ENCODE results near the gene NT5E.
A peak's percentile ranks its signal among the peaks of the same experiment; 100 is the strongest.

NT5E gene

DNA sequence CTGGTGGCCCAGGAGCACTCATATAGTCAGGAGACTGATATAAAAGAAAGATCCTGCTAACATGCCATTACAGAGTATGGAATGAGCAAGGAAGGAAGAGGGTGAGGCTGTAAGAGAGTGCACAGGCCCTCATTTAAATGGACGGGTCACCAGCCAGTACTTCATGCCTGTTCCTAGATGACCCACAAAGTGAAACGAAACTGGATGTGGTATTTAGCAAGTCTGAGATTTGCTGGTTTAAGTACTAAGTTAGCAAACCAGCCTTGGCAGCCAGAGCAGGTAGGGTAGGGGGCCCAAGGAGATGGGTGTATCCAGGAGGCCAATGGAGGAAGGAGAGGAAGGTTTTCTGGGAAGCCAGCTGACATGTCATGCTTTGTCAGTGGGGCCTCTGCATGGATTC is 15.9 kb downstream of the NT5E start:
- Histone ChIP-seq H3K79me2 (ENCODE audit: low read length) (no peaks in the 10 kb centered on the region), H3K4me1 (ENCODE audit: low read length) (peaks cover 53% of the 10 kb centered on the region), H3K9ac (ENCODE audit: low read length) (no peak overlapping the region), H3K9me2 (replicated peaks; ENCODE audit: insufficient read depth, low read length) (no peaks in the 10 kb centered on the region), H3K27me3 (replicated peaks; ENCODE audit: insufficient read depth, low read length) (no peaks in the 10 kb centered on the region), H3K9me3 (replicated peaks; ENCODE audit: insufficient read depth, low read length) (no peaks in the 10 kb centered on the region), H3K27ac (ENCODE audit: low read length) (no peak overlapping the region), H3K36me3 (replicated peaks; ENCODE audit: insufficient read depth, low read length) (no peaks in the 10 kb centered on the region), H4K20me1 (ENCODE audit: insufficient read depth, low read length) (no peaks in the 10 kb centered on the region), H2AFZ (ENCODE audit: low read length) (no peak overlapping the region), H3F3A (ENCODE audit: insufficient read depth, low read length) (peaks cover 11% of the 10 kb centered on the region), H3K4me2 (ENCODE audit: low read depth, low read length) (peak overlapping the region; percentile 40; the same call in 1 of the 2 replicates), H3K4me3 (ENCODE audit: low read length) (no peak overlapping the region)
- no peak for TF ChIP-seq EZH2 (optimal IDR thresholded peaks at IDR 0.05; ENCODE audit: low read depth, low read length)
- peak; percentile 57 for DNase-seq

DNA sequence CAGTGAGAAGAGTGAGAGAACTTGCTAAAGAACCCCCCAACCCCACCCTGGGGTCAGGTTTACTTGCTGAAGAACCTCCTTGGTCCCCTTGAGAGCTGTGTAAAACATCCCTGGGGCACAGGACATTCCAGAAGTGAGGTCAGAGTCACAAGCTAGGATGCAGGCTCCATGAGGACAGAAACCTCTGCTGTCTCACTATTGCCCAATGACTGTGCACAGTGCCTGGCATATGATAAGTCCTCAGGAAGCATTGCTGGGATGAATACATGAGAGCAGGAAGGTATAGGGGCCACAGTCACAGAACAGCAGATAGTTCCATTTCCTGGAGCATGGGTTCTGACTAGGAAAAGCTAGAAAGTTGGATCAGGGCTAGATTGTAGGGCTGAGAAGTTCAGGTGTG is 18.4 kb downstream of the NT5E start:
- Histone ChIP-seq H2AFZ (ENCODE audit: low read length) (no peak overlapping the region), H3K27ac (ENCODE audit: low read length) (no peak overlapping the region), H3F3A (ENCODE audit: insufficient read depth, low read length) (no peaks in the 10 kb centered on the region), H3K27me3 (replicated peaks; ENCODE audit: insufficient read depth, low read length) (no peaks in the 10 kb centered on the region), H3K9me3 (replicated peaks; ENCODE audit: insufficient read depth, low read length) (no peaks in the 10 kb centered on the region), H3K4me2 (ENCODE audit: low read depth, low read length) (no peak overlapping the region), H4K20me1 (ENCODE audit: insufficient read depth, low read length) (no peaks in the 10 kb centered on the region), H3K4me3 (ENCODE audit: low read length) (no peak overlapping the region), H3K9me2 (replicated peaks; ENCODE audit: insufficient read depth, low read length) (no peaks in the 10 kb centered on the region), H3K79me2 (ENCODE audit: low read length) (no peaks in the 10 kb centered on the region), H3K9ac (ENCODE audit: low read length) (no peak overlapping the region), H3K4me1 (ENCODE audit: low read length) (peaks cover 30% of the 10 kb centered on the region), H3K36me3 (replicated peaks; ENCODE audit: insufficient read depth, low read length) (no peaks in the 10 kb centered on the region)
- TF ChIP-seq, protein P1, sequence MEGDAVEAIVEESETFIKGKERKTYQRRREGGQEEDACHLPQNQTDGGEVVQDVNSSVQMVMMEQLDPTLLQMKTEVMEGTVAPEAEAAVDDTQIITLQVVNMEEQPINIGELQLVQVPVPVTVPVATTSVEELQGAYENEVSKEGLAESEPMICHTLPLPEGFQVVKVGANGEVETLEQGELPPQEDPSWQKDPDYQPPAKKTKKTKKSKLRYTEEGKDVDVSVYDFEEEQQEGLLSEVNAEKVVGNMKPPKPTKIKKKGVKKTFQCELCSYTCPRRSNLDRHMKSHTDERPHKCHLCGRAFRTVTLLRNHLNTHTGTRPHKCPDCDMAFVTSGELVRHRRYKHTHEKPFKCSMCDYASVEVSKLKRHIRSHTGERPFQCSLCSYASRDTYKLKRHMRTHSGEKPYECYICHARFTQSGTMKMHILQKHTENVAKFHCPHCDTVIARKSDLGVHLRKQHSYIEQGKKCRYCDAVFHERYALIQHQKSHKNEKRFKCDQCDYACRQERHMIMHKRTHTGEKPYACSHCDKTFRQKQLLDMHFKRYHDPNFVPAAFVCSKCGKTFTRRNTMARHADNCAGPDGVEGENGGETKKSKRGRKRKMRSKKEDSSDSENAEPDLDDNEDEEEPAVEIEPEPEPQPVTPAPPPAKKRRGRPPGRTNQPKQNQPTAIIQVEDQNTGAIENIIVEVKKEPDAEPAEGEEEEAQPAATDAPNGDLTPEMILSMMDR (IDR thresholded peaks at IDR 0.05; ENCODE audit: low read length), result no peak
- TF ChIP-seq EZH2 (optimal IDR thresholded peaks at IDR 0.05; ENCODE audit: low read depth, low read length) (no peak), EZH2phosphoT487 (IDR thresholded peaks at IDR 0.05; ENCODE audit: low read length) (no peak)
- no peak for DNase-seq

DNA sequence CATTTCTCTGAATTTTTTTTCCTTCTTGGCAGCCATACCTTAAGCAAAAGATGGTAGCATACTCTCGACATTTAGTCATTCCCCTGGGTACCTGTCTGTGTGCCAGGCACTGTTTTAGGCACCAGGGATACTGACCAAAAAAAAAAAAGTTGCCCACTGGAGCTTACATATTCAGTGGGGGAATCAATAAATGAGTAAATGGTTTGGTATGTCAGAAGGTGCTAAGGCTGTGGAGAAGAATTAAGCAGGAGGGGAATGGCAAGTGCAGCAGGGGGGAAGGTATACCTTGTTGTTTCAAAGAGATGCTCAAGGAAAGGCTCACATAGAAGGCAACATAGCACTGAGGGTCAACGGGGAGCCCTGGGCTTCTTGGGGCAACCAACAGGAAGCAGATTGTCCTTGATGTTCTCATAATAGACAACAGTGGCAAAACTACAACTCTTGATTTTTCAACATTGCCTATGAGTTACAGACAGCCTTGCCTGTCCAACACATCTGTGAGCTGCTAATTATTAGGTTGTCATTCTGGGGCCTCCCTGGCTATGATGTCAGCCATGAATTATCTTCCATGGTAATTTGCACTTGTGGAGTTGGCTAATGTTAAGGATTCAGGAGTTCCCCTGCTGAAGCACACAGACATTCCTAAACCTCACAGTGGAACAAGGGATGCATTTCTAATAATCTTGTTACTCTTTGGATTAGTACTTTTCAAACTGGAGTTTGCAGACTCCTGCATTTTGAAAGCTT is 19.6 kb downstream of the NT5E start:
- no peaks in the 10 kb centered on the region for H3K36me3 ChIP-seq (replicated peaks; ENCODE audit: insufficient read depth, low read length)
- no peaks in the 10 kb centered on the region for H4K20me1 ChIP-seq (ENCODE audit: insufficient read depth, low read length)
- H3K27me3 ChIP-seq (replicated peaks; ENCODE audit: insufficient read depth, low read length), result no peaks in the 10 kb centered on the region
- no peak overlapping the region for H3K9ac ChIP-seq (ENCODE audit: low read length)
- no peak overlapping the region for H3K4me3 ChIP-seq (ENCODE audit: low read length)
- H3K4me2 ChIP-seq (ENCODE audit: low read depth, low read length), result no peak overlapping the region
- H3K9me2 ChIP-seq (replicated peaks; ENCODE audit: insufficient read depth, low read length), result no peaks in the 10 kb centered on the region
- TF ChIP-seq, protein P1 (IDR thresholded peaks at IDR 0.05; ENCODE audit: low read length), result no peak
- TF ChIP-seq EZH2phosphoT487 (IDR thresholded peaks at IDR 0.05; ENCODE audit: low read length) (no peak), EZH2 (optimal IDR thresholded peaks at IDR 0.05; ENCODE audit: low read depth, low read length) (no peak)
- no peaks in the 10 kb centered on the region for H3F3A ChIP-seq (ENCODE audit: insufficient read depth, low read length)
- no peak overlapping the region for H2AFZ ChIP-seq (ENCODE audit: low read length)
- H3K9me3 ChIP-seq (replicated peaks; ENCODE audit: insufficient read depth, low read length), result no peaks in the 10 kb centered on the region
- peaks cover 20% of the 10 kb centered on the region for H3K4me1 ChIP-seq (ENCODE audit: low read length)
- no peak for DNase-seq
- no peak overlapping the region for H3K27ac ChIP-seq (ENCODE audit: low read length)
- no peaks in the 10 kb centered on the region for H3K79me2 ChIP-seq (ENCODE audit: low read length)

DNA sequence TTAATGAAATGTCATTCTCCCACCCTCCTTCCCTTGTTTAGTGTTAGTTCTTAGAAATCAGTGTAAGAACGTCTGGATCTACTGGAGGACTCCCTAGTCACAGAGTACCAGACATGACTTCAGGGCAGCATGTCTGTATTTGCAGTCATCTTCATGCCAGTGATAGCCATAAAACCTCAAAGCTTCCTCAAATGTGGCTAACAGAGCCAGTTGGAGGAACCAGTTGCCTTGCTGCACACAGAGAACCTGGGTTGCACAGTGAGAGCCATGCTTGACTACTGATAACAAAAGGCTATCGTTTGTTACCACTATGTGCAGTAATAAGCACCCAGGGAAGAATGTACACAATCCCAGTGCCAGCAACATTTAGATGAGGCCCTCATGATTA is 20.1 kb downstream of the NT5E start:
- no peak overlapping the region for H3K4me3 ChIP-seq (ENCODE audit: low read length)
- H3K9ac ChIP-seq (ENCODE audit: low read length), result no peak overlapping the region
- no peak overlapping the region for H2AFZ ChIP-seq (ENCODE audit: low read length)
- no peaks in the 10 kb centered on the region for H3K9me3 ChIP-seq (replicated peaks; ENCODE audit: insufficient read depth, low read length)
- no peaks in the 10 kb centered on the region for H3K9me2 ChIP-seq (replicated peaks; ENCODE audit: insufficient read depth, low read length)
- TF ChIP-seq EZH2 (optimal IDR thresholded peaks at IDR 0.05; ENCODE audit: low read depth, low read length) (no peak), EZH2phosphoT487 (IDR thresholded peaks at IDR 0.05; ENCODE audit: low read length) (no peak)
- TF ChIP-seq, protein P1 (IDR thresholded peaks at IDR 0.05; ENCODE audit: low read length), result no peak
- no peak overlapping the region for H3K27ac ChIP-seq (ENCODE audit: low read length)
- H3F3A ChIP-seq (ENCODE audit: insufficient read depth, low read length), result no peaks in the 10 kb centered on the region
- no peaks in the 10 kb centered on the region for H3K79me2 ChIP-seq (ENCODE audit: low read length)
- no peak for DNase-seq
- peaks cover 14% of the 10 kb centered on the region for H3K4me1 ChIP-seq (ENCODE audit: low read length)
- no peak overlapping the region for H3K4me2 ChIP-seq (ENCODE audit: low read depth, low read length)
- H3K36me3 ChIP-seq (replicated peaks; ENCODE audit: insufficient read depth, low read length), result no peaks in the 10 kb centered on the region
- no peaks in the 10 kb centered on the region for H4K20me1 ChIP-seq (ENCODE audit: insufficient read depth, low read length)
- no peaks in the 10 kb centered on the region for H3K27me3 ChIP-seq (replicated peaks; ENCODE audit: insufficient read depth, low read length)
